AG09309 (cell line): ENCODE data around the gene AFF3.
A peak's percentile ranks its signal among the peaks of the same experiment; 100 is the strongest.

ENCODE experiments used
- DNase-seq: peaks from one replicate; pipeline ENCODE4 v3.0.0-alpha.2; 2010; ENCODE audit warnings: low read depth
- H3K4me3 ChIP-seq: 2 replicates; pipeline ENCODE4 v1.5.1; 2011; ENCODE audit warnings: mild to moderate bottlenecking, low read depth, low read length, moderate library complexity; ENCODE audit not compliant: control insufficient read depth
- CTCF ChIP-seq: IDR thresholded peaks from 2 replicates; pipeline ENCODE4 v1.5.1; 2011; ENCODE audit warnings: mild to moderate bottlenecking, low read depth, low read length, inconsistent platforms; ENCODE audit not compliant: insufficient read depth, control insufficient read depth; ENCODE audit errors: missing control alignments

Gene AFF3

GRCh38 chr2:99689145-99689742 lies 453.1 kb downstream of the AFF3 start:
- no peak overlapping the region for H3K4me3 ChIP-seq
- DNase-seq = no peak
- TF ChIP-seq CTCF = no peak

GRCh38 chr2:99688699-99689098 lies 453.7 kb downstream of the AFF3 start:
- no peak for DNase-seq
- TF ChIP-seq CTCF = no peak
- H3K4me3 ChIP-seq = no peak overlapping the region

DNA sequence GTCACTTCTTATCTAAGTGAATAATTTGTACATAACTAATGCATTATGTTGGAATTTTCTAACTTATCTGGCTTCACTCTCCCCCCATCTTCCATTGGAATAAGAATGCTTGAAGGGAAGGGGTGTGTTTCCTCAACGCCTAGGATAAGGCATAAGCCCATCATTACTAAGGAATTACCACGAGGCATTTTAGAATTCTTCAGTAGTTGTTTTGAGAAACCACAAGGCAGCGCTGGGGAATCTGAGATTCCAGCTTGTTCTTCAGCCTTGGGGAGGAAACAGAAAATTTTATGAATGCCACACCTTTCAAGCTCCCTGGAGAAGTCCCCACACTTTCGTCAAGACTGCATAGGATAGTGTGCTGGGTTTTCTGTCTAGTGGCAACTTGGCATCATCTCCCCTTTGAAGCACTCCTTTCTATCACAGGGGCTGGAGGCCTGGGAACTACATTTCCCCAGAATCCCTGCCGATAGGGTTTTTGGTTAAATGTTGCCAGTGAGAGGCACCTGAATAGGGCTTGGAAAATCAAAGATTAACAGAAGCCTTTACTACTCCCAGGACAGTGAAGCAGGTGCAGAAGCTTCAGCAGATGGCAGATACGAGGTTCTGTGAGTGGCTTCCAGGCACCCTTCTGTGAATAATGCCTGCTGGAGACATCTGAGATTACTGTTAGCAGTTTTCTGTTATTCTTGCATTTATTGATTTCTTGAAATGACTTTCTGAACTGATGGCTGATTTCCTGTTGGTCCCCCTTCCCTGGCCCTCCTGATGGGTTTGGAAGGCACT lies 459.9 kb downstream of the AFF3 start:
- no peak for DNase-seq
- peak; percentile 11 for TF ChIP-seq CTCF
- no peak overlapping the region for H3K4me3 ChIP-seq

DNA sequence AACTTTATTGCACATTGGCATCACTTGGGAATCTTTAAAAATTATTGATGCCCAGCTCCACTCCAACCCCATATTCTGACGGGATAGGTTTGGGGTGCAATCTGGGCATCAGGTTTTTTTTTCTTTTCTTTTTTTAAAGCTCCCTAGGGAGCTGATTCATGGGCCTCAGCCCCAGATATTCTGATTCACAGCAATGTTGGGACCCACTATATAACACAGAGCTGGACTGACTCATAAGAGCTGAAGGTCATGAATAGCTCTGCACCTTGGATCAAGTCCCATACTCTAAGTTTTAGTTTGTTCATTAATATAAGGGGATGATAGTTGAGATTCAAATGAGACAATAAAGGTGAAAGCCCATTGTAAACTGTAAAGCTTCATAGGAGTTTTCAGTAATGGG lies 461.4 kb downstream of the AFF3 start:
- H3K4me3 ChIP-seq = no peak overlapping the region
- peak; percentile 59 for DNase-seq
- TF ChIP-seq CTCF = no peak

GRCh38 chr2:99679518-99679917 lies 462.9 kb downstream of the AFF3 start:
- no peak overlapping the region for H3K4me3 ChIP-seq
- DNase-seq = no peak
- no peak for TF ChIP-seq CTCF

GRCh38 chr2:99678625-99679024 lies 463.8 kb downstream of the AFF3 start:
- no peak overlapping the region for H3K4me3 ChIP-seq
- no peak for TF ChIP-seq CTCF
- no peak for DNase-seq

- DNase-seq = no peak
Measured at GRCh38 chr2:99677814-99678213, 464.6 kb downstream of the AFF3 start.

More at GRCh38 chr2:99677814-99678213, 464.6 kb downstream of the AFF3 start:
- no peak overlapping the region for H3K4me3 ChIP-seq
- TF ChIP-seq CTCF = no peak
